HEK293 (cell line): ENCODE measurements around the gene USP26.

Experiments used
- CTCF ChIP-seq: fragments of 450-650 bp; formaldehyde crosslinking; IDR thresholded peaks from 2 replicates; pipeline ENCODE4 v1.5.1; 2016; ENCODE audit warnings: missing biosample characterization, missing genetic modification characterization
- SP2 ChIP-seq: fragments of 450-650 bp; formaldehyde crosslinking; IDR thresholded peaks from 2 replicates; pipeline ENCODE4 v1.5.1; 2016; ENCODE audit warnings: missing biosample characterization, missing genetic modification characterization
- ZBTB11 ChIP-seq: fragments of 450-650 bp; formaldehyde crosslinking; conservative IDR thresholded peaks from 2 replicates; pipeline ENCODE4 v1.5.1; 2016; ENCODE audit warnings: low read depth, missing biosample characterization, missing genetic modification characterization
- ZNF10 ChIP-seq: fragments of 450-650 bp; formaldehyde crosslinking; IDR thresholded peaks from 2 replicates; pipeline ENCODE4 v1.5.1; 2017; ENCODE audit warnings: missing biosample characterization, missing genetic modification characterization
- ZNF138 ChIP-seq: fragments of 450-650 bp; formaldehyde crosslinking; IDR thresholded peaks from 2 replicates; pipeline ENCODE4 v1.5.1; 2016; ENCODE audit warnings: missing biosample characterization, missing genetic modification characterization, borderline replicate concordance
- ZNF274 ChIP-seq, 2 experiments: fragments of 200-500 bp in 1 of 2; fragments of 450-650 bp in 1 of 2; sonication (Bioruptor generic) in 1 of 2; formaldehyde crosslinking in 1 of 2; IDR thresholded peaks; 2 replicates each; pipeline versions ENCODE4 v1.5.1 to v1.6.1; 2014 to 2016; ENCODE audit warnings: borderline replicate concordance in 1 of 2, inconsistent platforms in 1 of 2, low read length in 1 of 2, missing biosample characterization in 1 of 2, missing genetic modification characterization in 1 of 2
- ZNF624 ChIP-seq: fragments of 450-650 bp; formaldehyde crosslinking; IDR thresholded peaks from 2 replicates; pipeline ENCODE4 v1.5.1; 2017; ENCODE audit warnings: missing biosample characterization, missing genetic modification characterization
- ZNF792 ChIP-seq: fragments of 450-650 bp; formaldehyde crosslinking; IDR thresholded peaks from 2 replicates; pipeline ENCODE4 v1.5.1; 2016; ENCODE audit warnings: missing biosample characterization, missing genetic modification characterization

GRCh38 chrX:133085785-133086184, 11.1 kb downstream of the USP26 start:
- TF ChIP-seq ZNF138 (tag by site-specific recombination) (no peak), CTCF (no peak), ZNF10 (tag by site-specific recombination) (no peak), SP2 (tag by site-specific recombination) (no peak), ZBTB11 (tag by site-specific recombination) (no peak), ZNF624 (tag by site-specific recombination) (no peak), ZNF792 (tag by site-specific recombination) (no peak), ZNF274 (IDR thresholded peaks at IDR 0.05; ENCODE audit: low read length) (no peak), ZNF274 (tag by site-specific recombination; IDR thresholded peaks at IDR 0.05; ENCODE audit: borderline replicate concordance) (no peak)
